Ovary (tissue), 3 donors: ENCODE measurements around the gene PNMA6F.

Experiments
- EP300 ChIP-seq: sonication (generic); formaldehyde crosslinking; IDR thresholded peaks from one replicate; pipeline ENCODE4 v1.6.1; 2017; ENCODE audit warnings: antibody characterized with exemption
- POLR2A ChIP-seq: fragments of 450-650 bp; IDR thresholded peaks from one replicate; pipeline ENCODE4 v1.6.1; 2017; ENCODE audit warnings: antibody characterized with exemption, mild to moderate bottlenecking, moderate library complexity
- TF ChIP-seq, protein P1 (sequence below), 3 donors: fragments of 450-650 bp in 2 of 3; fragments of 200-600 bp in 1 of 3; IDR thresholded peaks; one replicate each; pipeline versions ENCODE4 v1.5.1 to v1.8.0; 2016 to 2022; ENCODE audit warnings: antibody characterized with exemption in 3 of 3, mild to moderate bottlenecking in 1 of 3
- donor health status: DM: no; HTN: no; CAD: no.

DNA sequence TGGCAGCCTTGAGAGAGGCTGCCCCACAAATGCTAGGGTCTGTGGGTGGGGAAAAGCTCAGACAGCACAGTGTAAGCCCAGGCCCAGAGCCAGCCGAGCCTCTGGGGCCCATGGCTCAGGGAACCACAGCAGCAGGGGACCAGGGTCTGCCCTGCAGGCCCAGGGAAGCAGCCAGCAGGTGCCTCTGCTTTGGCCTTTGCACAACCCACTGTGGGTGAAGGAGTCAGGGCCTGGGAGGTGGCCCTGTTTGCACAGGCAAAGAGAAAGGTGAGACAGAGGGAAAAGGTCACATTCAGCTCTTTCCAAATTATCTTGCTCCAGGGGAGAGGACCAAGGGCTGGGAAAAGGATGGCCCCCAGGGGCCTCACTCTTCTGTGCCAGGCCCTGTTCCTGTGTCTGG lies 8.7 kb downstream of the PNMA6F start:
- TF ChIP-seq, protein P1, sequence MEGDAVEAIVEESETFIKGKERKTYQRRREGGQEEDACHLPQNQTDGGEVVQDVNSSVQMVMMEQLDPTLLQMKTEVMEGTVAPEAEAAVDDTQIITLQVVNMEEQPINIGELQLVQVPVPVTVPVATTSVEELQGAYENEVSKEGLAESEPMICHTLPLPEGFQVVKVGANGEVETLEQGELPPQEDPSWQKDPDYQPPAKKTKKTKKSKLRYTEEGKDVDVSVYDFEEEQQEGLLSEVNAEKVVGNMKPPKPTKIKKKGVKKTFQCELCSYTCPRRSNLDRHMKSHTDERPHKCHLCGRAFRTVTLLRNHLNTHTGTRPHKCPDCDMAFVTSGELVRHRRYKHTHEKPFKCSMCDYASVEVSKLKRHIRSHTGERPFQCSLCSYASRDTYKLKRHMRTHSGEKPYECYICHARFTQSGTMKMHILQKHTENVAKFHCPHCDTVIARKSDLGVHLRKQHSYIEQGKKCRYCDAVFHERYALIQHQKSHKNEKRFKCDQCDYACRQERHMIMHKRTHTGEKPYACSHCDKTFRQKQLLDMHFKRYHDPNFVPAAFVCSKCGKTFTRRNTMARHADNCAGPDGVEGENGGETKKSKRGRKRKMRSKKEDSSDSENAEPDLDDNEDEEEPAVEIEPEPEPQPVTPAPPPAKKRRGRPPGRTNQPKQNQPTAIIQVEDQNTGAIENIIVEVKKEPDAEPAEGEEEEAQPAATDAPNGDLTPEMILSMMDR (IDR thresholded peaks at IDR 0.05): no peak
- TF ChIP-seq POLR2A (no peak), EP300 (no peak)
